ENCODE measurements around the gene PIK3R3.

Gene PIK3R3

DNA sequence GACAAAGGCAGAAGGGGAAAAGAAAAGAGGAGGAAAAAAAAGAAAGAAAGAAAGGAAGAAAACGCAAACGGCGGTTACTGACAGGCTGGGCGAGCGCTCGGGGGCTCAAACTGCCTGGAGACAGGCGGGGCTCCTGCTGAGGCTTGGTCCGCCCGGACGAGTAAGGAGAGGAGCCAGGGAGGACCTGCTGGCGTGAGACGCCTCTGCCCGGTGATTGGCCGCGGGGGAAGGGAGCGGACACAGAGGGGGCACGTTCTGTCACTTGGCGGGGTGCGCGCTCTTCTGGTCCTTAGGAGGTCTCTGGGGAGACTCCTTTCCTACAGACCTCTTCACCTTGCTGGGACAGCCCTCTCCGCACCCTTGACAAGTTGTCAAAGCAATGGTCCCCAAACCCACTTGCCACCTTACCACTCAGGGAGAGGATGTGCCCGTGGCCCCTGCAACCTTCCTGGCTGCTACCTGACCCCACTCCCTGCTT lies 791 bp upstream of the PIK3R3 start:
- TF ChIP-seq, protein P1, sequence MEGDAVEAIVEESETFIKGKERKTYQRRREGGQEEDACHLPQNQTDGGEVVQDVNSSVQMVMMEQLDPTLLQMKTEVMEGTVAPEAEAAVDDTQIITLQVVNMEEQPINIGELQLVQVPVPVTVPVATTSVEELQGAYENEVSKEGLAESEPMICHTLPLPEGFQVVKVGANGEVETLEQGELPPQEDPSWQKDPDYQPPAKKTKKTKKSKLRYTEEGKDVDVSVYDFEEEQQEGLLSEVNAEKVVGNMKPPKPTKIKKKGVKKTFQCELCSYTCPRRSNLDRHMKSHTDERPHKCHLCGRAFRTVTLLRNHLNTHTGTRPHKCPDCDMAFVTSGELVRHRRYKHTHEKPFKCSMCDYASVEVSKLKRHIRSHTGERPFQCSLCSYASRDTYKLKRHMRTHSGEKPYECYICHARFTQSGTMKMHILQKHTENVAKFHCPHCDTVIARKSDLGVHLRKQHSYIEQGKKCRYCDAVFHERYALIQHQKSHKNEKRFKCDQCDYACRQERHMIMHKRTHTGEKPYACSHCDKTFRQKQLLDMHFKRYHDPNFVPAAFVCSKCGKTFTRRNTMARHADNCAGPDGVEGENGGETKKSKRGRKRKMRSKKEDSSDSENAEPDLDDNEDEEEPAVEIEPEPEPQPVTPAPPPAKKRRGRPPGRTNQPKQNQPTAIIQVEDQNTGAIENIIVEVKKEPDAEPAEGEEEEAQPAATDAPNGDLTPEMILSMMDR (IDR thresholded peaks at IDR 0.05), result no peak

DNA sequence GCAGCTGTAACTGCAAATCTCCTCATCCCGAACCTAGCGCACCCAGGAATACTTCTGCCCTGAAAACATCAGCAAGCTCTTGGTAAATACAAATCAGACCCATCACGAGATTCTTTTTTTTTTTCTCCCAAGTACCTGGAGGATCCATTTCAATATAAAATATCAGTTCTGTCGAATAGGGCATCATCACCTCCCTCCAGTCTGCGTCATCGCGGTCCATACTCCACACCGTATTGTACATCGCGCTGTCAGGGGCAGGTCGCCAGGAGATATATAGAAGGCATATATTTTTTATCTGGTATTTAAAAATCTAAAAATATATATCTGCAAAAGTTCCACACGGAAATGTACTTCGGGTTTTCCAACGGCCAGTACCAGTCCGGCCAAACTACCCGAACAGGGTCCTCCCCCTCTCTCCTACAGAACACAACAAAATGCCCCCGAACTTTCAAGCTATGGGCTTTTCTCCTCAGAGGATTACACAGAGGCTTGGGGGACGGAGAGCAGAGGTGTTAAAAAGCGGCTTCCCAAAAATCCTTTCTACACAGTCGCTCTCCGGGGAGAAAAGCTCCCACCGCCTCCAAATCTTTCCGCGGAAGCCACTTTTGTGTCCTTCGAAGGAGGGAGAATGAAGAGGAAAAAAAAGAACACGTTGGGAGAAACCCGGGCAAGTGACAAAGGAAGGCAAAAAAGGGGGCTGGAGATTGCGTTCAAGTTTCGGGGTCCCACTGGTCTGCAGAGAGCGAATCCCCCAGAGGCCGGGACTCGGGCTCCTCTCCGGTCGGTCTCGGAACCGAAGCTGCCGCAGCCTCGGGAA lies 509 bp downstream of the PIK3R3 start:
- TF ChIP-seq, protein P1 (IDR thresholded peaks at IDR 0.05), result no peak

DNA sequence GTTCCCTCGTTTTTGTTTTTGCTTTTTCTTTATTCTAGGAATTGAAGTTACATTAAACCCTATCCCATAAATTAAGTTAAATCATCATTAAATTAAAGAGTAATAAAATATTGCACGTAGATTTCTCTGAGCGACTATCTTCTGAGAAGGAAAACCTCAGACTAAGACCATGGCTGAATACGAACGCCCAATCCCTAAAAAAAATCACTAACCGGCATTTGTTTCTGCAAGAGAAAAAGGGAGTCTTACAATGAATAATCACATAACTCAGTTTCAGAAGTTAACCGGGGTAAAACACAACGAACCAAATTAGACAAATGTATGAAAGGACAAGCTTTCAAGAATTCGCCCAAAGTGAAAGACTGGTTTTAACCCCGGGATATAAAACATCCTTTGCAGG lies 1.3 kb downstream of the PIK3R3 start:
- TF ChIP-seq, protein P1 (IDR thresholded peaks at IDR 0.05), result no peak

DNA sequence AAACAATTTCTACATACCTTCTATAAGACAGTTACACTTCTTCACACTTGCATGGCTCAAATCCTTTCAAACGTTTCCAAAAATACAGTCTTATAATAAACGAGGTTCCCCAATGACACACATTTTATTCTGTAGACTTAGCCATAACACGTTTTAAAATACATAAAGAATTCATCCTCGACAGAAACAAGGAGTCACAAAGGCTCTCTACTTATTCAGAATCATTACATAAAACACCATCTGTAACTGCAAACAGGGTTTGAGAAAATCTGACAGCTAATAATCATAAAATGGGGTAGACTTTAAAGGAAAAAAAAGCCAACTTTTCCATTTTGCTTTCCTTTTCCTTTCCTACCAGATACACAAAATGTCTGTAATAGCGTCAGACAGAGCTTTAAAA lies 1.8 kb downstream of the PIK3R3 start:
- TF ChIP-seq, protein P1 (IDR thresholded peaks at IDR 0.05), result no peak

DNA sequence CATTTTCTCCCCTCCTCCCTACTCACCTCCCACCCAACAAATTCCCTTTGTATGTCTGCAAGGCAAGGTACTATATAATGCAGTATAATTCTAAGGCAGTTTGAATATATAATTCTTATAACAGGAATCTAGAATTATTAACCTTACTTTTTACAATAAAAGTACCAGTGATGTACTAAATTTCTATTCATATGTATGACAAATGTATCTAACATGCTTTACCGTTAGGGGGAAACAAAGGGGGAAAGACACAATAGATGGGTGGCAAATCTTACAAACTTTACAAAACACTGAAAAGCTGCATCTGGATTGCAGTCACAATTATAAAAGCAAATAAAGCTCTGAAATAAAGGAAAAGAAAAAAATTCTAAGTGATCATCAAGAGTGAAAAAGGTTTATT lies 2.3 kb downstream of the PIK3R3 start:
- TF ChIP-seq, protein P1 (IDR thresholded peaks at IDR 0.05), result peak; percentile 18; the same call in 1 of the 2 replicates

DNA sequence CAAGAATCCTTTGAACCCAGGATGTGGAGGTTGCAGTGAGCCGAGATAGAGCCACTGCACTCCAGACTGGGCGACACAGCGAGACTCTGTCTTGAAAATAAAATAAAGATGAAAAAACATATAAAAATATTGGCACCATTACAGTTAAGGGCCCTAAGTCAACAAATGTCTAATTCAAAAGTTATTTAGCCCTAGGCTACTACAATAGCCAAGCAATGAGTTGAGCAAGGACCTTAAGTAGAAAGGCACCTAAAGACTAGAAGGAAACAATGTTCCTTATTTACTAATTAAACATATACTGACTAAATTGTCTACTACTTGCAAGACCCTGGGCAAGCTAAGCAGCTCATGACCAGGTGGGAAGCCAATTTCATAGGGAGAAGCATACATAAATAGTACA lies 4.1 kb downstream of the PIK3R3 start:
- TF ChIP-seq, protein P1 (IDR thresholded peaks at IDR 0.05), result no peak

DNA sequence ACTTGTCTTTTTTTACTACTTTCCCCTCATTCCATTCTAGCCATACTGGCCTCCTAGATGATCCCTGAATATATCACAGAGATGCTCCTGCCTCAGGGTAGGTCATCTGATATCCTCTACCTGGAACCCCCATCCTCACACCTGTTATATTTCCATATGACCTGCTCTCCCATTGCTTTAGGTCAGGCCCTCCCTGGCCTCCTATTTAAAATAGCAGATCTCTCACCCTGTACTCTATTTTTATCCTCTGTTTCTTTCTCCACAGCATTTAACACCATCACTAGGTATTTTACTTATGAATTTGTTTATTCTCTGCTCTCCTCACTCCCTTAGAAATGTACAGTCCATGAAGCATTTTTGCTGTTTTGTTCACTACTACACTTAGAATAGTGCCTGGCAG lies 13.6 kb downstream of the PIK3R3 start:
- TF ChIP-seq, protein P1 (IDR thresholded peaks at IDR 0.05), result no peak
